Esophagus squamous epithelium (tissue), 5 donors: ENCODE measurements around the gene RYR3. TPM values are rescaled to one million over a fixed set of nuclear protein-coding genes. Genes with fewer than 3 reads are reported as not detected.

Experiments
- DNase-seq: peaks from one replicate; lab custom pipeline; 2025; lab: John Stamatoyannopoulos, UW
- H3K27ac ChIP-seq, 4 donors: fragments of 200-600 bp; sonication (generic); one replicate each; pipeline ENCODE4 v1.5.1; 2016 to 2019; ENCODE audit warnings: mild to moderate bottlenecking in 1 of 4
- H3K27me3 ChIP-seq, 4 donors: fragments of 200-600 bp; sonication (generic); 1 replicate in 3 of 4; 2 replicates in 1 of 4; pipeline versions ENCODE4 v1.5.1 to v1.6.0; 2017 to 2021; ENCODE audit warnings: antibody characterized with exemption in 1 of 4
- H3K36me3 ChIP-seq, 3 donors: fragments of 200-600 bp; sonication (generic); one replicate each; pipeline ENCODE4 v1.5.1; 2016 to 2019
- H3K4me1 ChIP-seq, 3 donors: fragments of 200-600 bp; sonication (generic); one replicate each; pipeline ENCODE4 v1.5.1; 2017 to 2019
- H3K4me3 ChIP-seq, 4 donors: fragments of 200-600 bp; sonication (generic); 1 replicate in 3 of 4; 2 replicates in 1 of 4; pipeline ENCODE4 v1.5.1; 2016 to 2019; ENCODE audit warnings: mild to moderate bottlenecking in 2 of 4, moderate library complexity in 1 of 4
- H3K9me3 ChIP-seq, 3 donors: fragments of 200-600 bp; sonication (generic); one replicate each; pipeline ENCODE4 v1.5.1; 2016 to 2019
- POLR2A ChIP-seq, 4 donors: fragments of 450-650 bp; IDR thresholded peaks; one replicate each; pipeline ENCODE4 v1.6.1; 2017; ENCODE audit warnings: antibody characterized with exemption in 4 of 4, mild to moderate bottlenecking in 4 of 4, moderate library complexity in 3 of 4
- WGBS, 2 donors: methylation state at CpG; one replicate each; pipeline ENCODE4 v1.1.5; 2018; 5-methylcytosine and 5-hydroxymethylcytosine counted together
- intact Hi-C: fragments of 100-400 bp; cut with DNase I; formaldehyde crosslinking; loops from one replicate; pipeline ENCODE4 v1.15.0; 2022
- total RNA-seq, 4 donors: library from RNA; depleted of rRNA; stranded (reverse); fragments of >200 nt; gene quantifications; one replicate each; pipeline ENCODE4 v1.1.0, GENCODE V29; 2016
- TF ChIP-seq, protein P1 (sequence below), 6 experiments: fragments of 450-650 bp in 4 of 6; fragments of 200-600 bp in 2 of 6; sonication (generic) in 2 of 6; IDR thresholded peaks; one replicate each; pipeline ENCODE4 v1.5.1; 2016 to 2019; ENCODE audit warnings: antibody characterized with exemption in 6 of 6, mild to moderate bottlenecking in 4 of 6, moderate library complexity in 4 of 6
- donor health status: DM: yes; HTN: yes; CAD: no.

The RYR3 gene
- total RNA-seq, 4 donors from 2014 or later, result 0.15 to 4.2 (median 0.43) TPM

DNA sequence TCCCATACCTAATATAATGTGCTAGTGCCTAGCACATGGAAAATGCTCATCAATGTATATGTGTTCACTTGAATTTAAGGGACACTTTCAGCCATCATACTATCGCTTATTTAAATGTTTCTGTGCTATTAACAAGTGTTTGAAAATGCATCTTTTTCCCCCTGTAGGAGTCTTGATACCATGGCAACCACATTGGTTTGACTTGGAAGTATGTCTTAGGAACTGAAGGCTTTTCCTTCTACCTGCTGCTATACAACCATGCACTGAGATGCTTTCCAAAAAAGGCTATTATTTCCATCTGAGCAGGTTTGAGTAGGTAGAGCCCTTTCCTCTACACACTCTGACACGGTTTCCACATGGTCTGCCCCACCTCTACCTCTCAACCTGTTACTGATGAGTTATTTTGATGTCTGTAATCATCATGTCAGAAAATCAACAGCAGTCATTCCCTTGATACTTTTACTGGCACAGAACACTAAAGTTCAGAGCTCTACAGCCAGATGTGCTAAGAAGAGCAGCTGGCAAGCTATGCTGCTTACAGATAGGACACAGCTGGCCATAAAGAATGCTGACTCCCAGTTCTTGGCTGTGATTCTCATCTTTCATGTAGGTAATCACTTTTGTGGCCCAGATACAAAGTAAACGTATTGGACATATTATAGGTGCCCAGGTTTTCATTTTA is 59.3 kb downstream of the RYR3 start:
- 44 to 48% methylated on average over 3 of the region's 3 CpGs for WGBS, 2 donors
- no peak for DNase-seq
- H3K36me3 ChIP-seq, result no peaks in the 10 kb centered on the region
- no peaks in the 10 kb centered on the region for H3K4me1 ChIP-seq
- H3K27me3 ChIP-seq, result no peaks in the 10 kb centered on the region
- no peak overlapping the region for H3K4me3 ChIP-seq
- H3K9me3 ChIP-seq, result no peaks in the 10 kb centered on the region
- H3K27ac ChIP-seq, result no peak overlapping the region
- intact Hi-C loops, result no loop called here
- no peak for TF ChIP-seq POLR2A (IDR thresholded peaks at IDR 0.05)
- TF ChIP-seq, protein P1, sequence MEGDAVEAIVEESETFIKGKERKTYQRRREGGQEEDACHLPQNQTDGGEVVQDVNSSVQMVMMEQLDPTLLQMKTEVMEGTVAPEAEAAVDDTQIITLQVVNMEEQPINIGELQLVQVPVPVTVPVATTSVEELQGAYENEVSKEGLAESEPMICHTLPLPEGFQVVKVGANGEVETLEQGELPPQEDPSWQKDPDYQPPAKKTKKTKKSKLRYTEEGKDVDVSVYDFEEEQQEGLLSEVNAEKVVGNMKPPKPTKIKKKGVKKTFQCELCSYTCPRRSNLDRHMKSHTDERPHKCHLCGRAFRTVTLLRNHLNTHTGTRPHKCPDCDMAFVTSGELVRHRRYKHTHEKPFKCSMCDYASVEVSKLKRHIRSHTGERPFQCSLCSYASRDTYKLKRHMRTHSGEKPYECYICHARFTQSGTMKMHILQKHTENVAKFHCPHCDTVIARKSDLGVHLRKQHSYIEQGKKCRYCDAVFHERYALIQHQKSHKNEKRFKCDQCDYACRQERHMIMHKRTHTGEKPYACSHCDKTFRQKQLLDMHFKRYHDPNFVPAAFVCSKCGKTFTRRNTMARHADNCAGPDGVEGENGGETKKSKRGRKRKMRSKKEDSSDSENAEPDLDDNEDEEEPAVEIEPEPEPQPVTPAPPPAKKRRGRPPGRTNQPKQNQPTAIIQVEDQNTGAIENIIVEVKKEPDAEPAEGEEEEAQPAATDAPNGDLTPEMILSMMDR (IDR thresholded peaks at IDR 0.05), result no peak

DNA sequence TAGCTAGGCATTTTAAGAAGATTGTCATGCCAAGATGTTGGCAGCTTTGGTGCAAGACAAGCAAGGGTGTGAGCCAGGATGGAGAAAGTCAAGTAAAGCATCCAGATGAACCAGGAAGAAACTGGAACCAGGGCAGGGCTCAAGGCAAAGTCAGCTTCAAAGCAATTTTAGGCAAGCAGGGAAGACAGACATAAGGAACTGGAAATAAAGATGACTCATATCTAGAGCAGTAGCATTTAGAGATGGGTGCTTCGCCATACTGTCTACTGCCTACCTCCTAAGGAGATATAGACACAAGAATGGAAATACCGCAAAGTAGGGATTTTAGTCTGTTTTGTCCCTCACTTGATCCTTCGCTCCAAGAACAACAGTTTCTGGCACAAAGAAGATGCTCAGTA is 59.9 kb downstream of the RYR3 start:
- H3K4me1 ChIP-seq, result no peaks in the 10 kb centered on the region
- no peak overlapping the region for H3K27ac ChIP-seq
- intact Hi-C loops, result no loop called here
- no peaks in the 10 kb centered on the region for H3K27me3 ChIP-seq
- H3K36me3 ChIP-seq, result no peaks in the 10 kb centered on the region
- no peak overlapping the region for H3K4me3 ChIP-seq
- DNase-seq, result no peak
- H3K9me3 ChIP-seq, result no peaks in the 10 kb centered on the region
- TF ChIP-seq POLR2A (IDR thresholded peaks at IDR 0.05), result no peak
- TF ChIP-seq, protein P1 (IDR thresholded peaks at IDR 0.05), result no peak
- WGBS, 2 donors, result 67 to 75% methylated on average over 3 of the region's 3 CpGs

DNA sequence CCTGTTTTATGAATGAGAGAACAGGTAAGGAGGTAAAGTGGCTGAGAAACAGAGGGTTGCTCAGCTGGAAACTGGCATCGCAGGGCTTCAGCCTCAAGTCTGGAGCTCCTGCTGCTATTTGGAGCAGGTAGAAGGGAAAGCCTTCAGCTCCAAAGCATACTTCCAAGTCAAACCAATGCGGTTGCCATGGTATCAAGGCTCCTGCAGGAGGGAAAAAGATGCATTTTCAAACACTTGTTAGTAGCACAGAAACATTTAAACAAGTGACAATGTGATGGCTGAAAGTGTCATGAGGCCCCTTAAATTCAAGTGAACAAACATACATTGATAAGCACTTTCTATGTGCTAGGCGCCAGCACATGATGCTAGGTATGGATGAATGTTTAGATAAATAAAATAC is 60.4 kb downstream of the RYR3 start:
- H3K27me3 ChIP-seq, result no peaks in the 10 kb centered on the region
- H3K27ac ChIP-seq, result no peak overlapping the region
- H3K4me1 ChIP-seq, result no peaks in the 10 kb centered on the region
- DNase-seq, result no peak
- no peak overlapping the region for H3K4me3 ChIP-seq
- intact Hi-C loops, result no loop called here
- TF ChIP-seq, protein P1 (IDR thresholded peaks at IDR 0.05), result no peak
- TF ChIP-seq POLR2A (IDR thresholded peaks at IDR 0.05), result no peak
- no peaks in the 10 kb centered on the region for H3K36me3 ChIP-seq
- no peaks in the 10 kb centered on the region for H3K9me3 ChIP-seq
- 89% methylated on average over 3 of the region's 3 CpGs for WGBS, 2 donors

DNA sequence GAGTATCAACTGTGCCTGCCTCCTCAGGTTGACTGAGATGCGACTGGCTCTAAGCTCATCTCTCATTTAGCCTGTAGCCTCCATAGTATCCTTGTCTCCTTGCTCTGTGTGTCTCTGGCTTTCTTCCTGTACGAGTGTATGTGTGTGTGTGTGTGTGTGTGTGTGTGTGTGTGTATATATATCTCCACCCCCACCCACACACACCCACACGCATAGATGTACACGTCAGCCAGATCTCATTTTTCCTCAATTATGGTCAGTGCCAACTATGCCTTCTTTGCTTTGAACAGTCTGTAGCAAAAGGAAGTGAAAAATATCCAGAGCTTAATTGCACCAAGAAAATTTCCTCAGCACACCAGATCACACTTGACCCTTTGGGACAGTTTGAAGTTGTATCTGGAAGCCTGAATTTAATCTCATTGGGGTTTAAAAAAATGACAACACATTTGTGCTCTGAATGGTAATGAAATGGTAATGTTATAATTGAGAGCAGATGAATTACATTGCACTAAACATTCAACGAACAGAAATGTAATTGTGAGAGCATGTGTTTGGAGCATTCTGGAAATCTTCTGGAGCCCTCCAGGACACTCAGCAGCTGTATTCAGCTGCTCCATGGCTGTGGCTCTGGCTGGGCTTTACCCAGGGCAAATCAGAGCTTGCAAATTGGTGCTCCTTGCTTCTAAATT is 63.6 kb downstream of the RYR3 start:
- 30 to 45% methylated on average over 5 of the region's 5 CpGs for WGBS, 2 donors
- H3K4me1 ChIP-seq, result no peaks in the 10 kb centered on the region
- no peak overlapping the region for H3K27ac ChIP-seq
- H3K36me3 ChIP-seq, result no peaks in the 10 kb centered on the region
- no peaks in the 10 kb centered on the region for H3K27me3 ChIP-seq
- H3K9me3 ChIP-seq, result no peaks in the 10 kb centered on the region
- H3K4me3 ChIP-seq, result no peak overlapping the region
- DNase-seq, result no peak
- intact Hi-C loops, result no loop called here
- TF ChIP-seq POLR2A (IDR thresholded peaks at IDR 0.05), result no peak
- TF ChIP-seq, protein P1 (IDR thresholded peaks at IDR 0.05), result no peak

DNA sequence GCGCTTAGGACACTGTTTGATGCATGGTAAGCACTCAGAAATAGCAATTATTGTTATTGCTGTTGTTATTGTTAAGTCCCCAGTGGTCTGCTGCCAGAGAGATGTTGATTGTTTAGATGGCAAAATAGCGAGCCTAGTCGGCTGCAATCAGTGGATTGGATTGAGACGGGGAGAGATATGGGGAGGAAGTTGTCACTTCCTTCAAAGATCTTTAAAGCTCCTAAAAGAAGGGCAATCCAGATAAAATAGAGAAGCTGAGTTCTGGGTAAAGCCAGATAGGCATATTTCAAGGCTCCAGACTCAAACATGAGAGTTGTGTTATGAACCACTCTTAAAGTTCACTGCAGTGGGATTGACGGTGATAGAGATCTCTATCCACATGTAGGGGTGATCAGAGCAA is 64.5 kb downstream of the RYR3 start:
- WGBS, 2 donors, result 58% methylated on average over 5 of the region's 5 CpGs
- Histone ChIP-seq H3K36me3 (no peaks in the 10 kb centered on the region), H3K27ac (no peak overlapping the region), H3K9me3 (no peaks in the 10 kb centered on the region), H3K27me3 (no peaks in the 10 kb centered on the region), H3K4me3 (no peak overlapping the region), H3K4me1 (no peaks in the 10 kb centered on the region)
- TF ChIP-seq, protein P1 (IDR thresholded peaks at IDR 0.05), result no peak
- TF ChIP-seq POLR2A (IDR thresholded peaks at IDR 0.05), result no peak
- intact Hi-C loops, result no loop called here
- no peak for DNase-seq
